Measurements from ENCODE around the gene RPL31. TPM values are rescaled to one million over a fixed set of nuclear protein-coding genes. Genes with fewer than 3 reads are reported as not detected.

The RPL31 gene
- total and polyA plus RNA-seq, 2 experiments from 2014 or later: 1,256 to 1,571 TPM

DNA sequence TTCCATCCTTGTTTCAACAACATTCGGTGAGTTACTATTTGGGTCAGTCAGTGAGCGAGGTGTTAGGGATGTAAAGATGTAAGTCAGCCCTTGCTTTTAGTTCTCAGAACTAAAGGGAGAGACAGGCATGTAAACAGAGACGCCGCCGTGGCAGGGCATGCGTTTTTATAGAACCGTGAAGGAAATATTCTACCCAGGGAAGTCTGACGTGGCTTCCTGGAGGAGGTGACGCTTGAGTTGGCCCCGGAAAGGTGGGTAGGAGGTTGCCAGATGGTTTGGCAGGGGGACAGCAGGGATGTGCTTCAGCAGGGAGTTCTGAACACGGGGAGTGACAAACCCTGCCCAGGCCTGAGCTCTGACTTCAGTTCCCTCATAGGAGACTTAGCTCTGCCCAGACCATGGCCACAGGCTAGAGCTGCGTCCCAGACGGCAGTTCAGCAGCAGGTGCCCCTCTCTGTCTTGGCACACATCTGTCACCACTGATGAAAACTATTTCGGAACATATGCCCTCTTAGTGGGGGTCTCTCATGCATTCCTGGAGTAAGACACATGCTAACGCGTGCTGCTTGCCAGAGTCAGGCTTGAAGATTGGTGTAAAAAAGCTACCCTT, 23.4 kb upstream of the RPL31 start:
- H2AFZ ChIP-seq: no peak overlapping the region

DNA sequence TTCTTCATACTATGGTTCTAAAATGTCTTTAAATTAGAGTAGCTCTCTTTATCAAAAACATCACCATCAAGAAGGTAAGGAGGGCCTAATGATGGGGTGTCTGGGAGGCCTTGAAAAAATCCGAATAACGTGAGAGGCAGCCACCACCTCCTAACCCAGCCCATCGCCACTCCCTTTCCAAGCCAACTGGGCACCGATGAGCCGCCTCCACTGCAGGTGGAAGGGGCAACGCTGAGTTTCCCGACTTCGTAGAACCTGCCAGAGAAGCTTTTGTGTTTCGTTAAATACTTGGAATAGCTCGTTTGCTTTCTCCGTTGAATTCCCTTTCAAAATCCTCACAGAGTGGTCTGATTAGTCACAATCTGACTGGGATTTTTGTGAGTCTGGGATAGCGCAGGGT, 22.0 kb upstream of the RPL31 start:
- no peak overlapping the region for H2AFZ ChIP-seq

More for the DNA sequence above, 23.4 kb upstream of the RPL31 start:
- 81% methylated on average over 16 of the region's 16 CpGs for WGBS (ENCODE audit: low lambda C conversion rate, missing lambda C conversion rate)
- Histone ChIP-seq H3K4me1 (ENCODE audit: insufficient read depth) (peaks cover 10% of the 10 kb centered on the region), H3K4me3 (no peak overlapping the region), H3K27me3 (no peaks in the 10 kb centered on the region), H4K20me1 (ENCODE audit: insufficient read depth, poor library complexity, severe bottlenecking) (no peaks in the 10 kb centered on the region), H3K4me2 (no peak overlapping the region), H3K79me2 (no peaks in the 10 kb centered on the region), H3K27ac (no peak overlapping the region), H3K9me3 (ENCODE audit: low read depth) (no peaks in the 10 kb centered on the region), H3K36me3 (replicated peaks; ENCODE audit: insufficient read depth, low read depth) (no peaks in the 10 kb centered on the region), H3K9me2 (replicated peaks; ENCODE audit: insufficient read depth) (no peaks in the 10 kb centered on the region)
- no peak for DNase-seq (ENCODE audit: low spot score)
- TF ChIP-seq, protein P1, sequence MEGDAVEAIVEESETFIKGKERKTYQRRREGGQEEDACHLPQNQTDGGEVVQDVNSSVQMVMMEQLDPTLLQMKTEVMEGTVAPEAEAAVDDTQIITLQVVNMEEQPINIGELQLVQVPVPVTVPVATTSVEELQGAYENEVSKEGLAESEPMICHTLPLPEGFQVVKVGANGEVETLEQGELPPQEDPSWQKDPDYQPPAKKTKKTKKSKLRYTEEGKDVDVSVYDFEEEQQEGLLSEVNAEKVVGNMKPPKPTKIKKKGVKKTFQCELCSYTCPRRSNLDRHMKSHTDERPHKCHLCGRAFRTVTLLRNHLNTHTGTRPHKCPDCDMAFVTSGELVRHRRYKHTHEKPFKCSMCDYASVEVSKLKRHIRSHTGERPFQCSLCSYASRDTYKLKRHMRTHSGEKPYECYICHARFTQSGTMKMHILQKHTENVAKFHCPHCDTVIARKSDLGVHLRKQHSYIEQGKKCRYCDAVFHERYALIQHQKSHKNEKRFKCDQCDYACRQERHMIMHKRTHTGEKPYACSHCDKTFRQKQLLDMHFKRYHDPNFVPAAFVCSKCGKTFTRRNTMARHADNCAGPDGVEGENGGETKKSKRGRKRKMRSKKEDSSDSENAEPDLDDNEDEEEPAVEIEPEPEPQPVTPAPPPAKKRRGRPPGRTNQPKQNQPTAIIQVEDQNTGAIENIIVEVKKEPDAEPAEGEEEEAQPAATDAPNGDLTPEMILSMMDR (IDR thresholded peaks at IDR 0.05; ENCODE audit: poor library complexity): no peak
- TF ChIP-seq EZH2phosphoT487 (IDR thresholded peaks at IDR 0.05; ENCODE audit: low read depth, severe bottlenecking, unreplicated experiment): no peak
- TF ChIP-seq EZH2 (IDR thresholded peaks at IDR 0.05; ENCODE audit: borderline replicate concordance): no peak

DNA sequence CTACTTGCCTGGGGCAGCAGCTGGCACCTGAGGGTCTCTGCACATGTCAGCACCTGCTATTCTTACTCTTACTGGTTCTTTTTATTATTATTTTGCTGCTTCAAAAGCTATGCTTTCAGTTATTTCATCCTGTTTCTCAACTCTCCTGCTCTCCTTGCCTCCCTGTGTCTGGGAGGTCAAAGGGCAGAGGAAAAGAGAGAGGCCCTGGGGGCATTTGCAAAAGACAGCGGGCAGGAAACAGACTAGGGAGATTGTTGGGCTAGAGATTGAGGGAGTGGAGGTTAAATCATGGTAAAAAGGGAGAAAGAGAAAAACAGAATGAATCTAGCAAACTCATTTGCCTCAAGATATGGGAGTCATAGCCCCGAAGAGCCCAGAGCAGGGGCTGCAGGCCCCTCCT, 21.1 kb upstream of the RPL31 start:
- Histone ChIP-seq H2AFZ (no peak overlapping the region), H3K27me3 (no peaks in the 10 kb centered on the region), H3K27ac (no peak overlapping the region), H4K20me1 (ENCODE audit: insufficient read depth, poor library complexity, severe bottlenecking) (no peaks in the 10 kb centered on the region), H3K9me3 (ENCODE audit: low read depth) (no peaks in the 10 kb centered on the region), H3K4me2 (no peak overlapping the region), H3K36me3 (replicated peaks; ENCODE audit: insufficient read depth, low read depth) (no peaks in the 10 kb centered on the region), H3K9me2 (replicated peaks; ENCODE audit: insufficient read depth) (no peaks in the 10 kb centered on the region), H3K4me1 (ENCODE audit: insufficient read depth) (peaks cover 21% of the 10 kb centered on the region), H3K4me3 (no peak overlapping the region), H3K79me2 (no peaks in the 10 kb centered on the region)
- 58% methylated on average over 2 of the region's 2 CpGs for WGBS (ENCODE audit: low lambda C conversion rate, missing lambda C conversion rate)
- DNase-seq (ENCODE audit: low spot score): no peak
- TF ChIP-seq, protein P1 (IDR thresholded peaks at IDR 0.05; ENCODE audit: poor library complexity): no peak

More for the DNA sequence above, 22.0 kb upstream of the RPL31 start:
- no peaks in the 10 kb centered on the region for H3K9me2 ChIP-seq (replicated peaks; ENCODE audit: insufficient read depth)
- no peaks in the 10 kb centered on the region for H3K36me3 ChIP-seq (replicated peaks; ENCODE audit: insufficient read depth, low read depth)
- WGBS (ENCODE audit: low lambda C conversion rate, missing lambda C conversion rate): 98% methylated on average over 12 of the region's 12 CpGs
- H3K27me3 ChIP-seq: no peaks in the 10 kb centered on the region
- TF ChIP-seq EZH2 (IDR thresholded peaks at IDR 0.05; ENCODE audit: borderline replicate concordance): no peak
- TF ChIP-seq, protein P1 (IDR thresholded peaks at IDR 0.05; ENCODE audit: poor library complexity): no peak
- no peak for TF ChIP-seq EZH2phosphoT487 (IDR thresholded peaks at IDR 0.05; ENCODE audit: low read depth, severe bottlenecking, unreplicated experiment)
- H3K4me3 ChIP-seq: no peak overlapping the region
- no peak for DNase-seq (ENCODE audit: low spot score)
- no peaks in the 10 kb centered on the region for H4K20me1 ChIP-seq (ENCODE audit: insufficient read depth, poor library complexity, severe bottlenecking)
- H3K4me1 ChIP-seq (ENCODE audit: insufficient read depth): peaks cover 21% of the 10 kb centered on the region
- H3K4me2 ChIP-seq: no peak overlapping the region
- H3K27ac ChIP-seq: no peak overlapping the region
- H3K9me3 ChIP-seq (ENCODE audit: low read depth): no peaks in the 10 kb centered on the region
- no peaks in the 10 kb centered on the region for H3K79me2 ChIP-seq

Data from hepatocyte (in vitro differentiated cells).